ENCODE measurements around the gene SPECC1.
"Not testable (repeated sequence)": the region's sequence is repeated elsewhere in the genome, so short reads cannot be mapped to it uniquely, and the experiment has no call there.

The SPECC1 gene

GRCh38 chr17:20253323-20253722, 244.2 kb downstream of the SPECC1 start:
- DNase-seq: no peak

- DNase-seq: no peak
These were observed 245.4 kb downstream of the SPECC1 start for GRCh38 chr17:20254541-20254940.

GRCh38 chr17:20256144-20256543, 247.0 kb downstream of the SPECC1 start:
- no peak for DNase-seq

GRCh38 chr17:20257008-20257407, 247.8 kb downstream of the SPECC1 start:
- no peak for DNase-seq

- no peak for DNase-seq
These were observed 248.6 kb downstream of the SPECC1 start for GRCh38 chr17:20257798-20258197.

- DNase-seq: no peak
These were observed 250.5 kb downstream of the SPECC1 start for GRCh38 chr17:20259668-20260067.

- no peak for DNase-seq
These were observed 251.1 kb downstream of the SPECC1 start for GRCh38 chr17:20260268-20260667.

- no peak for DNase-seq
These were observed 253.3 kb downstream of the SPECC1 start for GRCh38 chr17:20262226-20263114.

- not testable (repeated sequence) for DNase-seq
These were observed 253.9 kb downstream of the SPECC1 start for GRCh38 chr17:20263115-20263433.

- DNase-seq: no peak
These were observed 254.4 kb downstream of the SPECC1 start for GRCh38 chr17:20263595-20263994.

- DNase-seq: no peak
These were observed 255.8 kb downstream of the SPECC1 start for GRCh38 chr17:20264996-20265395.

GRCh38 chr17:20266806-20267458, 257.8 kb downstream of the SPECC1 start:
- DNase-seq: no peak

GRCh38 chr17:20267459-20267842, 258.3 kb downstream of the SPECC1 start:
- no peak for DNase-seq

GRCh38 chr17:20270369-20270768, 261.2 kb downstream of the SPECC1 start:
- DNase-seq: no peak

GRCh38 chr17:20271011-20271610, 262.0 kb downstream of the SPECC1 start:
- no peak for DNase-seq

GRCh38 chr17:20273741-20274500, 264.8 kb downstream of the SPECC1 start:
- no peak for DNase-seq

GRCh38 chr17:20275653-20276052, 266.5 kb downstream of the SPECC1 start:
- DNase-seq: no peak

- no peak for DNase-seq
These were observed 267.3 kb downstream of the SPECC1 start for GRCh38 chr17:20276421-20276820.

- DNase-seq: no peak
These were observed 269.6 kb downstream of the SPECC1 start for GRCh38 chr17:20278805-20279204.

- DNase-seq: no peak
These were observed 270.5 kb downstream of the SPECC1 start for GRCh38 chr17:20279631-20280030.

- DNase-seq: no peak
These were observed 270.9 kb downstream of the SPECC1 start for GRCh38 chr17:20280051-20280450.

GRCh38 chr17:20280851-20281250, 271.7 kb downstream of the SPECC1 start:
- no peak for DNase-seq

GRCh38 chr17:20281860-20282259, 272.7 kb downstream of the SPECC1 start:
- no peak for DNase-seq
